ENCODE measurements around the gene PTAFR. TPM values are rescaled to one million over a fixed set of nuclear protein-coding genes. Genes with fewer than 3 reads are reported as not detected.
A peak's percentile ranks its signal among the peaks of the same experiment; 100 is the strongest.

PTAFR gene
- total RNA-seq, 3 donors from 2014 or later, result 5.6 to 8.3 (median 6.2) TPM

- Histone ChIP-seq H3K27me3 (no peaks in the 10 kb centered on the region), H3K4me1 (no peaks in the 10 kb centered on the region), H3K36me3 (no peaks in the 10 kb centered on the region), H3K4me3 (no peak overlapping the region), H3K27ac (no peak overlapping the region), H3K9me3 (no peaks in the 10 kb centered on the region)
- intact Hi-C loops (cut with DNase I; ENCODE audit: low total_unique reads), result loop anchor here (10.0 kb wide), 1 partner anchor 90 kb away; no protein-coding TSS in a partner anchor
- TF ChIP-seq POLR2AphosphoS5 (IDR thresholded peaks at IDR 0.05) (no peak), POLR2A (IDR thresholded peaks at IDR 0.05) (no peak), CTCF (IDR thresholded peaks at IDR 0.05) (no peak)
- DNase-seq (ENCODE audit: low spot score in 2 of 2), result no peak
These were observed 28.8 kb upstream of the PTAFR start for GRCh38 chr1:28205243-28205642.

GRCh38 chr1:28200234-28200873 lies 23.9 kb upstream of the PTAFR start:
- no peak overlapping the region for H3K4me3 ChIP-seq
- intact Hi-C loops (cut with DNase I; ENCODE audit: low total_unique reads), result loop anchor here (10.0 kb wide), 1 partner anchor 86 kb away; no protein-coding TSS in a partner anchor
- H3K9me3 ChIP-seq, result no peaks in the 10 kb centered on the region
- no peak overlapping the region for H3K27ac ChIP-seq
- no peaks in the 10 kb centered on the region for H3K4me1 ChIP-seq
- H3K36me3 ChIP-seq, result no peaks in the 10 kb centered on the region
- no peak for DNase-seq (ENCODE audit: low spot score in 2 of 2)
- TF ChIP-seq POLR2A (IDR thresholded peaks at IDR 0.05) (no peak), POLR2AphosphoS5 (IDR thresholded peaks at IDR 0.05) (no peak), CTCF (IDR thresholded peaks at IDR 0.05) (no peak)
- no peaks in the 10 kb centered on the region for H3K27me3 ChIP-seq

- intact Hi-C loops (cut with DNase I; ENCODE audit: low total_unique reads), result loop anchor here (10.0 kb wide), 1 partner anchor 85 kb away; no protein-coding TSS in a partner anchor
- H3K27me3 ChIP-seq, result no peaks in the 10 kb centered on the region
- no peaks in the 10 kb centered on the region for H3K9me3 ChIP-seq
- TF ChIP-seq CTCF (IDR thresholded peaks at IDR 0.05) (no peak), POLR2AphosphoS5 (IDR thresholded peaks at IDR 0.05) (no peak), POLR2A (IDR thresholded peaks at IDR 0.05) (no peak)
- no peaks in the 10 kb centered on the region for H3K36me3 ChIP-seq
- no peaks in the 10 kb centered on the region for H3K4me1 ChIP-seq
- no peak for DNase-seq (ENCODE audit: low spot score in 2 of 2)
- no peak overlapping the region for H3K4me3 ChIP-seq
- no peak overlapping the region for H3K27ac ChIP-seq
These were observed 23.1 kb upstream of the PTAFR start for GRCh38 chr1:28199328-28200233.

- intact Hi-C loops (cut with DNase I; ENCODE audit: low total_unique reads), result no loop called here
- no peaks in the 10 kb centered on the region for H3K9me3 ChIP-seq
- TF ChIP-seq POLR2A (IDR thresholded peaks at IDR 0.05) (no peak), POLR2AphosphoS5 (IDR thresholded peaks at IDR 0.05) (no peak), CTCF (IDR thresholded peaks at IDR 0.05) (no peak)
- H3K4me1 ChIP-seq, result no peaks in the 10 kb centered on the region
- H3K27ac ChIP-seq, result peak overlapping the region; percentile 16 to 37
- DNase-seq (ENCODE audit: low spot score in 2 of 2), result no peak
- H3K27me3 ChIP-seq, result no peaks in the 10 kb centered on the region
- H3K4me3 ChIP-seq, result no peak overlapping the region
- no peaks in the 10 kb centered on the region for H3K36me3 ChIP-seq
These were observed 21.4 kb upstream of the PTAFR start for GRCh38 chr1:28197682-28198415.
